ENCODE results near the gene NTN5. TPM values are rescaled to one million over a fixed set of nuclear protein-coding genes. Genes with fewer than 3 reads are reported as not detected.
"Not testable (repeated sequence)": the region's sequence is repeated elsewhere in the genome, so short reads cannot be mapped to it uniquely, and the experiment has no call there.

NTN5 gene
- total RNA-seq, 1 experiment from 2014 or later, result 0.55 TPM

GRCh38 chr19:48680436-48681126 lies 7.8 kb upstream of the NTN5 start:
- H4K8ac ChIP-seq (replicated peaks; ENCODE audit: insufficient read length, low read depth, low read length), result no peak overlapping the region
- peaks cover 3 to 8% of the 10 kb centered on the region in 2 experiments for H3K4me1 Mint-ChIP-seq
- no peak overlapping the region for H3K23ac ChIP-seq (ENCODE audit: insufficient read length, low read depth, low read length)
- H3K79me2 ChIP-seq (ENCODE audit: insufficient read depth, low read length), result no peaks in the 10 kb centered on the region
- H3K9me3 Mint-ChIP-seq, result no peaks in the 10 kb centered on the region
- H3K23me2 ChIP-seq (ENCODE audit: insufficient read length, low read depth, low read length, poor library complexity, severe bottlenecking), result no peaks in the 10 kb centered on the region
- no peak overlapping the region for H2BK5ac ChIP-seq (ENCODE audit: insufficient read length, low read length)
- no CpG with 5 or more reads among the region's 45 CpGs for WGBS (ENCODE audit: extremely low coverage, insufficient read length, low lambda C conversion rate)
- H2BK120ac ChIP-seq (ENCODE audit: low read depth, low read length, poor library complexity, severe bottlenecking), result no peak overlapping the region
- H3K27ac ChIP-seq (ENCODE audit: insufficient read length, low read depth, low read length), result no peak overlapping the region
- no peak overlapping the region for H3K27ac Mint-ChIP-seq
- H3K79me1 ChIP-seq (ENCODE audit: insufficient read depth, low read depth, low read length, poor library complexity, severe bottlenecking), result no peaks in the 10 kb centered on the region
- H2BK12ac ChIP-seq (ENCODE audit: insufficient read length, low read depth, low read length), result no peak overlapping the region
- H3K14ac ChIP-seq (ENCODE audit: insufficient read depth, low read length), result no peak overlapping the region; the same call in 1 of the 2 replicates
- no peaks in the 10 kb centered on the region; a peak in 1 of 7 replicates for H3K36me3 Mint-ChIP-seq (ENCODE audit: insufficient read depth in 1 of 3, low read depth in 3 of 3)
- H3K56ac ChIP-seq (ENCODE audit: insufficient read length, low read depth, low read length), result no peak overlapping the region
- H4K20me1 ChIP-seq (ENCODE audit: control insufficient read depth, insufficient read depth, insufficient read length), result no peaks in the 10 kb centered on the region
- no peaks in the 10 kb centered on the region for H3K4me1 ChIP-seq (ENCODE audit: insufficient read depth, low read length)
- no peak overlapping the region for H4K91ac ChIP-seq (ENCODE audit: insufficient read length, low read depth, low read length)
- H3K9ac ChIP-seq (ENCODE audit: extremely low read depth, insufficient read length, low read length), result no peak overlapping the region
- H2BK20ac ChIP-seq (ENCODE audit: low read depth, low read length, poor library complexity, severe bottlenecking), result no peak overlapping the region
- no peak overlapping the region for H4K5ac ChIP-seq (ENCODE audit: insufficient read length, low read depth, low read length)
- H3K27me3 Mint-ChIP-seq (ENCODE audit: low read depth), result peaks cover 9% of the 10 kb centered on the region
- H3K18ac ChIP-seq (ENCODE audit: insufficient read length, low read depth, low read length), result no peak overlapping the region
- H2BK15ac ChIP-seq (ENCODE audit: low read depth, low read length), result no peak overlapping the region
- H2AK5ac ChIP-seq (ENCODE audit: insufficient read length, low read length), result no peak overlapping the region
- H3K9me3 ChIP-seq (ENCODE audit: control insufficient read depth, low read depth, low read length), result no peaks in the 10 kb centered on the region
- no peak for DNase-seq
- H3K4ac ChIP-seq (ENCODE audit: low read depth, low read length), result no peak overlapping the region
- H3K27me3 ChIP-seq (ENCODE audit: insufficient read depth, low read length), result no peaks in the 10 kb centered on the region; the same call in 1 of the 2 replicates
- H3K4me2 ChIP-seq (ENCODE audit: insufficient read depth, insufficient read length, low read length), result no peak overlapping the region
- H3T11ph ChIP-seq (ENCODE audit: low read length), result no peak overlapping the region
- H3K4me3 Mint-ChIP-seq, result no peak overlapping the region
- H2AFZ ChIP-seq (ENCODE audit: low read length), result no peak overlapping the region
- TF ChIP-seq, protein P1, sequence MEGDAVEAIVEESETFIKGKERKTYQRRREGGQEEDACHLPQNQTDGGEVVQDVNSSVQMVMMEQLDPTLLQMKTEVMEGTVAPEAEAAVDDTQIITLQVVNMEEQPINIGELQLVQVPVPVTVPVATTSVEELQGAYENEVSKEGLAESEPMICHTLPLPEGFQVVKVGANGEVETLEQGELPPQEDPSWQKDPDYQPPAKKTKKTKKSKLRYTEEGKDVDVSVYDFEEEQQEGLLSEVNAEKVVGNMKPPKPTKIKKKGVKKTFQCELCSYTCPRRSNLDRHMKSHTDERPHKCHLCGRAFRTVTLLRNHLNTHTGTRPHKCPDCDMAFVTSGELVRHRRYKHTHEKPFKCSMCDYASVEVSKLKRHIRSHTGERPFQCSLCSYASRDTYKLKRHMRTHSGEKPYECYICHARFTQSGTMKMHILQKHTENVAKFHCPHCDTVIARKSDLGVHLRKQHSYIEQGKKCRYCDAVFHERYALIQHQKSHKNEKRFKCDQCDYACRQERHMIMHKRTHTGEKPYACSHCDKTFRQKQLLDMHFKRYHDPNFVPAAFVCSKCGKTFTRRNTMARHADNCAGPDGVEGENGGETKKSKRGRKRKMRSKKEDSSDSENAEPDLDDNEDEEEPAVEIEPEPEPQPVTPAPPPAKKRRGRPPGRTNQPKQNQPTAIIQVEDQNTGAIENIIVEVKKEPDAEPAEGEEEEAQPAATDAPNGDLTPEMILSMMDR (conservative IDR thresholded peaks at IDR 0.05), result no peak

- DNase-seq; H3K79me1 ChIP-seq (ENCODE audit: insufficient read depth, low read depth, low read length, poor library complexity, severe bottlenecking); H3K23ac ChIP-seq (ENCODE audit: insufficient read length, low read depth, low read length); H3K4me1 ChIP-seq (ENCODE audit: insufficient read depth, low read length); H4K20me1 ChIP-seq (ENCODE audit: control insufficient read depth, insufficient read depth, insufficient read length); H3K9ac ChIP-seq (ENCODE audit: extremely low read depth, insufficient read length, low read length); H3K56ac ChIP-seq (ENCODE audit: insufficient read length, low read depth, low read length); H3K9me3 Mint-ChIP-seq; H2BK20ac ChIP-seq (ENCODE audit: low read depth, low read length, poor library complexity, severe bottlenecking); H4K8ac ChIP-seq (replicated peaks; ENCODE audit: insufficient read length, low read depth, low read length); H4K91ac ChIP-seq (ENCODE audit: insufficient read length, low read depth, low read length); H3K4ac ChIP-seq (ENCODE audit: low read depth, low read length); H3T11ph ChIP-seq (ENCODE audit: low read length); H3K36me3 Mint-ChIP-seq (ENCODE audit: insufficient read depth in 1 of 3, low read depth in 3 of 3); H3K4me3 Mint-ChIP-seq; H2AFZ ChIP-seq (ENCODE audit: low read length); H3K4me2 ChIP-seq (ENCODE audit: insufficient read depth, insufficient read length, low read length); H3K9me3 ChIP-seq (ENCODE audit: control insufficient read depth, low read depth, low read length); H4K5ac ChIP-seq (ENCODE audit: insufficient read length, low read depth, low read length); H3K27me3 ChIP-seq (ENCODE audit: insufficient read depth, low read length); H3K27ac ChIP-seq (ENCODE audit: insufficient read length, low read depth, low read length); H3K18ac ChIP-seq (ENCODE audit: insufficient read length, low read depth, low read length); H3K27ac Mint-ChIP-seq; H3K27me3 Mint-ChIP-seq (ENCODE audit: low read depth); H2AK5ac ChIP-seq (ENCODE audit: insufficient read length, low read length); H3K14ac ChIP-seq (ENCODE audit: insufficient read depth, low read length); H2BK5ac ChIP-seq (ENCODE audit: insufficient read length, low read length); H2BK15ac ChIP-seq (ENCODE audit: low read depth, low read length); H2BK120ac ChIP-seq (ENCODE audit: low read depth, low read length, poor library complexity, severe bottlenecking); H3K23me2 ChIP-seq (ENCODE audit: insufficient read length, low read depth, low read length, poor library complexity, severe bottlenecking); H3K79me2 ChIP-seq (ENCODE audit: insufficient read depth, low read length); H2BK12ac ChIP-seq (ENCODE audit: insufficient read length, low read depth, low read length): not testable (repeated sequence)
- H3K4me1 Mint-ChIP-seq, result peaks cover 5 to 11% of the 10 kb centered on the region in 2 experiments
- WGBS (ENCODE audit: extremely low coverage, insufficient read length, low lambda C conversion rate), result no CpG with 5 or more reads among the region's 19 CpGs
These were observed 7.2 kb upstream of the NTN5 start for GRCh38 chr19:48680006-48680405.
